Prostate gland (tissue), 2 donors: ENCODE measurements around the gene POLA1.

Source experiments
- POLR2A ChIP-seq: fragments of 450-650 bp; IDR thresholded peaks from one replicate; pipeline ENCODE4 v1.6.1; 2016; ENCODE audit warnings: antibody characterized with exemption, mild to moderate bottlenecking
- TF ChIP-seq, protein P1 (sequence below), 4 experiments: fragments of 200-600 bp in 2 of 4; fragments of 450-650 bp in 2 of 4; sonication (generic) in 2 of 4; IDR thresholded peaks; 1 replicate in 3 of 4; 2 replicates in 1 of 4; pipeline ENCODE4 v1.5.1; 2016 to 2019; ENCODE audit warnings: antibody characterized with exemption in 4 of 4, mild to moderate bottlenecking in 2 of 4, moderate library complexity in 2 of 4

DNA sequence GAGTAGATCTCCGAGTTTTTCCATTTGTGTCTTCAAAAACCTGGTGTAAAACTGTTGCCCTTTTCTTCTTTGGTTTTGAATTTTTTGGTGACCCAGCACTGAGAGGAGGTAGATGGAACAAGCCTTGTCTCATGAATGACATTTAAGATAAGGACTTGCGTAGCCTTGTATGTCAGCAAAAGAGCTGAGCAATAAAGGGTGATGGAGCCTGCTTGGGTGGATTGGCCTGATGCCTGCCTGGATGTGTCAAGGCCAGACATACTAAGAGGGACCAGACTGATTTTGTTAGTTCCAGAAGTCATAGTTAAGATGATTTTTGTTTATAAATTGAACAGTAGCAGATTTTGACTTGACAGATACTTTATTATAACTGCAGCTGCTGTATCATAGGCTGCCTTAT, 134.9 kb downstream of the POLA1 start:
- TF ChIP-seq POLR2A, result no peak
- TF ChIP-seq, protein P1, sequence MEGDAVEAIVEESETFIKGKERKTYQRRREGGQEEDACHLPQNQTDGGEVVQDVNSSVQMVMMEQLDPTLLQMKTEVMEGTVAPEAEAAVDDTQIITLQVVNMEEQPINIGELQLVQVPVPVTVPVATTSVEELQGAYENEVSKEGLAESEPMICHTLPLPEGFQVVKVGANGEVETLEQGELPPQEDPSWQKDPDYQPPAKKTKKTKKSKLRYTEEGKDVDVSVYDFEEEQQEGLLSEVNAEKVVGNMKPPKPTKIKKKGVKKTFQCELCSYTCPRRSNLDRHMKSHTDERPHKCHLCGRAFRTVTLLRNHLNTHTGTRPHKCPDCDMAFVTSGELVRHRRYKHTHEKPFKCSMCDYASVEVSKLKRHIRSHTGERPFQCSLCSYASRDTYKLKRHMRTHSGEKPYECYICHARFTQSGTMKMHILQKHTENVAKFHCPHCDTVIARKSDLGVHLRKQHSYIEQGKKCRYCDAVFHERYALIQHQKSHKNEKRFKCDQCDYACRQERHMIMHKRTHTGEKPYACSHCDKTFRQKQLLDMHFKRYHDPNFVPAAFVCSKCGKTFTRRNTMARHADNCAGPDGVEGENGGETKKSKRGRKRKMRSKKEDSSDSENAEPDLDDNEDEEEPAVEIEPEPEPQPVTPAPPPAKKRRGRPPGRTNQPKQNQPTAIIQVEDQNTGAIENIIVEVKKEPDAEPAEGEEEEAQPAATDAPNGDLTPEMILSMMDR (IDR thresholded peaks at IDR 0.05), result no peak
